ENCODE results near the gene HTT.

DNA sequence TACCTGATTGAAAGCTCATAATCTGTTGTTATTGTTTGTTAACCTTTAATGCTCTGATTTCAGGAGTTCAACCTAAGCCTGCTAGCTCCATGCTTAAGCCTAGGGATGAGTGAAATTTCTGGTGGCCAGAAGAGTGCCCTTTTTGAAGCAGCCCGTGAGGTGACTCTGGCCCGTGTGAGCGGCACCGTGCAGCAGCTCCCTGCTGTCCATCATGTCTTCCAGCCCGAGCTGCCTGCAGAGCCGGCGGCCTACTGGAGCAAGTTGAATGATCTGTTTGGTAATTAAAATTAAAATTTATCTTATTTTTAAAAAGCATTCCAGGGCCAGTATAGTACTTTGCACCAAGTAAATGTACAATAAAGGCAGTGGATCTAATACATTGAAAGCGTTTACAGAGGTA is 137.4 kb downstream of the HTT start:
- TF ChIP-seq POLR2A (IDR thresholded peaks at IDR 0.05) = no peak
- TF ChIP-seq, protein P1, sequence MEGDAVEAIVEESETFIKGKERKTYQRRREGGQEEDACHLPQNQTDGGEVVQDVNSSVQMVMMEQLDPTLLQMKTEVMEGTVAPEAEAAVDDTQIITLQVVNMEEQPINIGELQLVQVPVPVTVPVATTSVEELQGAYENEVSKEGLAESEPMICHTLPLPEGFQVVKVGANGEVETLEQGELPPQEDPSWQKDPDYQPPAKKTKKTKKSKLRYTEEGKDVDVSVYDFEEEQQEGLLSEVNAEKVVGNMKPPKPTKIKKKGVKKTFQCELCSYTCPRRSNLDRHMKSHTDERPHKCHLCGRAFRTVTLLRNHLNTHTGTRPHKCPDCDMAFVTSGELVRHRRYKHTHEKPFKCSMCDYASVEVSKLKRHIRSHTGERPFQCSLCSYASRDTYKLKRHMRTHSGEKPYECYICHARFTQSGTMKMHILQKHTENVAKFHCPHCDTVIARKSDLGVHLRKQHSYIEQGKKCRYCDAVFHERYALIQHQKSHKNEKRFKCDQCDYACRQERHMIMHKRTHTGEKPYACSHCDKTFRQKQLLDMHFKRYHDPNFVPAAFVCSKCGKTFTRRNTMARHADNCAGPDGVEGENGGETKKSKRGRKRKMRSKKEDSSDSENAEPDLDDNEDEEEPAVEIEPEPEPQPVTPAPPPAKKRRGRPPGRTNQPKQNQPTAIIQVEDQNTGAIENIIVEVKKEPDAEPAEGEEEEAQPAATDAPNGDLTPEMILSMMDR (IDR thresholded peaks at IDR 0.05) = no peak
